ENCODE measurements around the gene CEP85L. TPM values are rescaled to one million over a fixed set of nuclear protein-coding genes. Genes with fewer than 3 reads are reported as not detected.

CEP85L gene
- total and polyA plus RNA-seq, 12 donors: 1.0 to 19.2 (median 8.1) TPM

GRCh38 chr6:118679327-118679901 is 28.0 kb upstream of the CEP85L start:
- Histone ChIP-seq H3K27ac (no peak overlapping the region), H3K4me3 (no peak overlapping the region), H3K36me3 (no peaks in the 10 kb centered on the region), H3K9me3 (no peaks in the 10 kb centered on the region), H3K27me3 (no peaks in the 10 kb centered on the region), H3K4me1 (peaks cover 0 to 13% (median 0%) of the 10 kb centered on the region in 9 donors)
- DNase-seq: no peak
- TF ChIP-seq CTCF (IDR thresholded peaks at IDR 0.05): no peak
- intact Hi-C loops (cut with DNase I): no loop called here
- 86 to 92% methylated on average over 1 of the region's 1 CpG for WGBS, 2 donors
- ATAC-seq: no peak

- peaks cover 0 to 9% (median 0%) of the 10 kb centered on the region in 9 donors for H3K4me1 ChIP-seq
- no peak overlapping the region for H3K27ac ChIP-seq
- H3K4me3 ChIP-seq: no peak overlapping the region
- intact Hi-C loops (cut with DNase I): no loop called here
- no peak for DNase-seq
- 92 to 96% methylated on average over 1 of the region's 1 CpG for WGBS, 2 donors
- H3K9me3 ChIP-seq: no peaks in the 10 kb centered on the region
- no peaks in the 10 kb centered on the region for H3K27me3 ChIP-seq
- no peaks in the 10 kb centered on the region for H3K36me3 ChIP-seq
- no peak for TF ChIP-seq CTCF (IDR thresholded peaks at IDR 0.05)
- ATAC-seq: no peak
Observed at GRCh38 chr6:118678866-118679265, 27.5 kb upstream of the CEP85L start.

GRCh38 chr6:118677193-118677592 is 25.8 kb upstream of the CEP85L start:
- DNase-seq (no peak), ATAC-seq (no peak)
- Histone ChIP-seq H3K4me3 (no peak overlapping the region), H3K27me3 (no peaks in the 10 kb centered on the region), H3K36me3 (no peaks in the 10 kb centered on the region), H3K9me3 (no peaks in the 10 kb centered on the region), H3K4me1 (no peaks in the 10 kb centered on the region), H3K27ac (no peak overlapping the region)
- no peak for TF ChIP-seq CTCF (IDR thresholded peaks at IDR 0.05)
- intact Hi-C loops (cut with DNase I): no loop called here
- WGBS, 2 donors: 46 to 58% methylated on average over 4 of the region's 4 CpGs

- Histone ChIP-seq H3K27ac (no peak overlapping the region), H3K4me3 (no peak overlapping the region), H3K4me1 (peaks cover 0 to 4% (median 0%) of the 10 kb centered on the region in 9 donors), H3K27me3 (no peaks in the 10 kb centered on the region), H3K9me3 (no peaks in the 10 kb centered on the region), H3K36me3 (no peaks in the 10 kb centered on the region)
- DNase-seq (no peak), ATAC-seq (no peak)
- intact Hi-C loops (cut with DNase I): no loop called here
- TF ChIP-seq CTCF (IDR thresholded peaks at IDR 0.05): no peak
- WGBS, 2 donors: 96 to 97% methylated on average over 1 of the region's 1 CpG
Observed at GRCh38 chr6:118675225-118675624, 23.8 kb upstream of the CEP85L start.
